ENCODE data around the gene FCMR. TPM values are rescaled to one million over a fixed set of nuclear protein-coding genes. Genes with fewer than 3 reads are reported as not detected.

Gene FCMR
- total RNA-seq, 1 experiment from 2014 or later: 1.5 TPM

GRCh38 chr1:206867716-206868115, 54.0 kb downstream of the FCMR start:
- H3F3A ChIP-seq (ENCODE audit: low read length, unreplicated experiment): no peaks in the 10 kb centered on the region
- no peaks in the 10 kb centered on the region for H3K79me2 ChIP-seq (ENCODE audit: low read length)
- H3K36me3 ChIP-seq (ENCODE audit: low read depth, low read length): no peaks in the 10 kb centered on the region
- no peak overlapping the region for H3K27ac ChIP-seq (ENCODE audit: low read length)
- no peak for TF ChIP-seq EZH2phosphoT487 (IDR thresholded peaks at IDR 0.05; ENCODE audit: borderline replicate concordance, low read length)
- no peak for TF ChIP-seq EZH2 (IDR thresholded peaks at IDR 0.05; ENCODE audit: low read length, unreplicated experiment)
- no peak for TF ChIP-seq CTCF (conservative IDR thresholded peaks at IDR 0.05; ENCODE audit: low read depth, low read length)
- CTCF ChIA-PET: no interaction called here
- no peak overlapping the region for H3K4me3 ChIP-seq (ENCODE audit: low read length)
- POLR2A ChIA-PET (ENCODE audit: unreplicated experiment): no interaction called here
- H2AFZ ChIP-seq (ENCODE audit: low read length): no peak overlapping the region
- no peaks in the 10 kb centered on the region for H4K20me1 ChIP-seq (ENCODE audit: low read length)
- H3K27me3 ChIP-seq (ENCODE audit: low read length): 0 out of 2 replicates have a peak, but pooled peaks cover 3% of the 10 kb centered on the region
- intact Hi-C loops (cut with micrococcal nuclease): loop anchor here (5.0 kb wide), 1 partner anchor 210 kb away; no protein-coding TSS in a partner anchor
- BruUV-seq (replicated peaks): no TSS peak
- no peak overlapping the region for H3K9ac ChIP-seq (ENCODE audit: low read length)
- DNase-seq (no peak), ATAC-seq (no peak; the same call in 1 of the 2 replicates)
- no peak overlapping the region for H3K4me2 ChIP-seq (ENCODE audit: low read length)
- no peaks in the 10 kb centered on the region for H3K9me2 ChIP-seq (replicated peaks; ENCODE audit: low read length)
- H3K4me1 ChIP-seq (ENCODE audit: insufficient read depth, low read length): no peaks in the 10 kb centered on the region
- no peaks in the 10 kb centered on the region for H3K9me3 ChIP-seq (ENCODE audit: low read length)

- Histone ChIP-seq H3K9me2 (replicated peaks; ENCODE audit: low read length) (no peaks in the 10 kb centered on the region), H3K27me3 (ENCODE audit: low read length) (peaks cover 6% of the 10 kb centered on the region; the same call in 1 of the 2 replicates), H3K4me2 (ENCODE audit: low read length) (no peak overlapping the region), H3K4me3 (ENCODE audit: low read length) (no peak overlapping the region), H3K4me1 (ENCODE audit: insufficient read depth, low read length) (no peaks in the 10 kb centered on the region), H3K27ac (ENCODE audit: low read length) (no peak overlapping the region), H3K79me2 (ENCODE audit: low read length) (no peaks in the 10 kb centered on the region), H3K36me3 (ENCODE audit: low read depth, low read length) (no peaks in the 10 kb centered on the region), H3K9ac (ENCODE audit: low read length) (no peak overlapping the region), H4K20me1 (ENCODE audit: low read length) (no peaks in the 10 kb centered on the region), H3K9me3 (ENCODE audit: low read length) (no peaks in the 10 kb centered on the region), H2AFZ (ENCODE audit: low read length) (no peak overlapping the region), H3F3A (ENCODE audit: low read length, unreplicated experiment) (no peaks in the 10 kb centered on the region)
- intact Hi-C loops (cut with micrococcal nuclease): loop anchor here (5.0 kb wide), 1 partner anchor 210 kb away; no protein-coding TSS in a partner anchor
- TF ChIP-seq EZH2phosphoT487 (IDR thresholded peaks at IDR 0.05; ENCODE audit: borderline replicate concordance, low read length) (no peak), CTCF (conservative IDR thresholded peaks at IDR 0.05; ENCODE audit: low read depth, low read length) (no peak)
- ChIA-PET POLR2A (ENCODE audit: unreplicated experiment) (interaction anchor here (0.6 kb wide), 1 partner anchor 95 kb away, joined by 4 read pairs; no protein-coding TSS in a partner anchor), CTCF (no interaction called here)
- ATAC-seq: peak; percentile 45
- peak; percentile 72 for DNase-seq
- no TSS peak for BruUV-seq (replicated peaks)
Observed at GRCh38 chr1:206867239-206867638, 54.5 kb downstream of the FCMR start.

GRCh38 chr1:206866062-206866461, 55.7 kb downstream of the FCMR start:
- ChIA-PET POLR2A (ENCODE audit: unreplicated experiment) (no interaction called here), CTCF (interaction anchor here (0.6 kb wide), 1 partner anchor 103 kb away, joined by 5 read pairs; no protein-coding TSS in a partner anchor)
- H3K36me3 ChIP-seq (ENCODE audit: low read depth, low read length): no peaks in the 10 kb centered on the region
- H4K20me1 ChIP-seq (ENCODE audit: low read length): no peaks in the 10 kb centered on the region
- H3F3A ChIP-seq (ENCODE audit: low read length, unreplicated experiment): no peaks in the 10 kb centered on the region
- no peaks in the 10 kb centered on the region for H3K79me2 ChIP-seq (ENCODE audit: low read length)
- peaks cover 8% of the 10 kb centered on the region; the same call in 1 of the 2 replicates for H3K27me3 ChIP-seq (ENCODE audit: low read length)
- BruUV-seq (replicated peaks): no TSS peak
- H3K9me3 ChIP-seq (ENCODE audit: low read length): no peaks in the 10 kb centered on the region
- H3K27ac ChIP-seq (ENCODE audit: low read length): no peak overlapping the region
- H3K4me3 ChIP-seq (ENCODE audit: low read length): no peak overlapping the region
- no peaks in the 10 kb centered on the region for H3K9me2 ChIP-seq (replicated peaks; ENCODE audit: low read length)
- no peak for TF ChIP-seq EZH2 (IDR thresholded peaks at IDR 0.05; ENCODE audit: low read length, unreplicated experiment)
- TF ChIP-seq CTCF (conservative IDR thresholded peaks at IDR 0.05; ENCODE audit: low read depth, low read length): no peak
- no peak for TF ChIP-seq EZH2phosphoT487 (IDR thresholded peaks at IDR 0.05; ENCODE audit: borderline replicate concordance, low read length)
- intact Hi-C loops (cut with micrococcal nuclease): loop anchor here (5.0 kb wide), 1 partner anchor 211 kb away; no protein-coding TSS in a partner anchor
- H3K9ac ChIP-seq (ENCODE audit: low read length): no peak overlapping the region
- peak; percentile 21 for DNase-seq
- no peaks in the 10 kb centered on the region for H3K4me1 ChIP-seq (ENCODE audit: insufficient read depth, low read length)
- H2AFZ ChIP-seq (ENCODE audit: low read length): no peak overlapping the region
- no peak overlapping the region for H3K4me2 ChIP-seq (ENCODE audit: low read length)
- ATAC-seq: no peak

Data from PC-3 (cell line).